Ascending aorta (tissue), 2 donors: ENCODE data around the gene RFTN1. TPM values are rescaled to one million over a fixed set of nuclear protein-coding genes. Genes with fewer than 3 reads are reported as not detected.
A peak's percentile ranks its signal among the peaks of the same experiment; 100 is the strongest.

Experiments
- DNase-seq, 2 donors: peaks; one replicate each; pipeline ENCODE4 v3.0.0-alpha.2; 2019; ENCODE audit warnings: low spot score in 2 of 2
- H3K27ac ChIP-seq, 2 donors: fragments of 200-600 bp; sonication (generic); one replicate each; pipeline ENCODE4 v1.5.1; 2016 to 2017; ENCODE audit warnings: mild to moderate bottlenecking in 1 of 2
- H3K27me3 ChIP-seq: fragments of 200-600 bp; sonication (generic); one replicate; pipeline ENCODE4 v1.5.1; 2017
- H3K36me3 ChIP-seq, 2 donors: fragments of 200-600 bp; sonication (generic); one replicate each; pipeline ENCODE4 v1.5.1; 2016
- H3K4me1 ChIP-seq, 2 donors: fragments of 200-600 bp; sonication (generic); one replicate each; pipeline ENCODE4 v1.5.1; 2016 to 2017; ENCODE audit warnings: mild to moderate bottlenecking in 1 of 2
- H3K4me3 ChIP-seq, 2 donors: fragments of 200-600 bp; sonication (generic); one replicate each; pipeline ENCODE4 v1.5.1; 2016 to 2017; ENCODE audit warnings: mild to moderate bottlenecking in 1 of 2
- H3K9me3 ChIP-seq, 2 donors: fragments of 200-600 bp; sonication (generic); one replicate each; pipeline ENCODE4 v1.5.1; 2016
- CTCF ChIP-seq, 3 experiments: fragments of 200-600 bp in 2 of 3; fragments of 450-650 bp in 1 of 3; sonication (generic) in 2 of 3; IDR thresholded peaks; one replicate each; pipeline ENCODE4 v1.5.1; 2016 to 2019; ENCODE audit warnings: antibody characterized with exemption in 3 of 3, mild to moderate bottlenecking in 1 of 3, moderate library complexity in 1 of 3
- intact Hi-C: fragments of 100-400 bp; cut with DNase I; formaldehyde crosslinking; loops from one replicate; pipeline ENCODE4 v1.15.1; 2023
- total RNA-seq: library from RNA; depleted of rRNA; stranded (reverse); fragments of >200 nt; gene quantifications from one replicate; pipeline ENCODE4 v1.1.0, GENCODE V29; 2016

RFTN1 gene
- total RNA-seq, 1 donor from 2014 or later, result 72.6 TPM

- Histone ChIP-seq H3K36me3 (peaks cover 5 to 9% of the 10 kb centered on the region in 2 donors), H3K27me3 (no peaks in the 10 kb centered on the region), H3K4me1 (peaks cover 0 to 9% of the 10 kb centered on the region in 2 donors), H3K4me3 (no peak overlapping the region), H3K9me3 (peaks cover 0 to 8% of the 10 kb centered on the region in 2 donors), H3K27ac (peak overlapping the region in 1 of 2 donors; percentile 53)
- TF ChIP-seq CTCF (IDR thresholded peaks at IDR 0.05), result no peak
- DNase-seq, result no peak
- intact Hi-C loops, result no loop called here
Measured at GRCh38 chr3:16474216-16474615, 39.3 kb downstream of the RFTN1 start.

- Histone ChIP-seq H3K27me3 (no peaks in the 10 kb centered on the region), H3K4me1 (peaks cover 6 to 21% of the 10 kb centered on the region in 2 donors), H3K27ac (peak overlapping the region; percentile 31 to 53), H3K36me3 (peaks cover 5 to 9% of the 10 kb centered on the region in 2 donors), H3K9me3 (peaks cover 0 to 8% of the 10 kb centered on the region in 2 donors), H3K4me3 (no peak overlapping the region)
- intact Hi-C loops, result no loop called here
- TF ChIP-seq CTCF (IDR thresholded peaks at IDR 0.05), result no peak
- DNase-seq, result no peak
Measured at GRCh38 chr3:16472593-16472992, 40.9 kb downstream of the RFTN1 start.

- Histone ChIP-seq H3K27me3 (no peaks in the 10 kb centered on the region), H3K9me3 (peaks cover 0 to 8% of the 10 kb centered on the region in 2 donors), H3K27ac (peak overlapping the region; percentile 31 to 53), H3K4me1 (peaks cover 6 to 24% of the 10 kb centered on the region in 2 donors), H3K4me3 (no peak overlapping the region), H3K36me3 (peaks cover 5 to 9% of the 10 kb centered on the region in 2 donors)
- no peak for DNase-seq
- intact Hi-C loops, result no loop called here
- TF ChIP-seq CTCF (IDR thresholded peaks at IDR 0.05), result no peak
Measured at GRCh38 chr3:16471897-16472296, 41.6 kb downstream of the RFTN1 start.

- Histone ChIP-seq H3K4me1 (peaks cover 6 to 32% of the 10 kb centered on the region in 2 donors), H3K27ac (peak overlapping the region in 1 of 2 donors; percentile 85), H3K27me3 (no peaks in the 10 kb centered on the region), H3K9me3 (peaks cover 0 to 8% of the 10 kb centered on the region in 2 donors), H3K4me3 (no peak overlapping the region), H3K36me3 (peaks cover 5 to 9% of the 10 kb centered on the region in 2 donors)
- TF ChIP-seq CTCF (IDR thresholded peaks at IDR 0.05), result no peak
- no peak for DNase-seq
- intact Hi-C loops, result no loop called here
Measured at GRCh38 chr3:16470590-16470989, 42.9 kb downstream of the RFTN1 start.

- Histone ChIP-seq H3K36me3 (peaks cover 5 to 9% of the 10 kb centered on the region in 2 donors), H3K4me1 (peaks cover 12 to 48% of the 10 kb centered on the region in 2 donors), H3K9me3 (peaks cover 0 to 8% of the 10 kb centered on the region in 2 donors), H3K27me3 (no peaks in the 10 kb centered on the region), H3K4me3 (peak overlapping the region in 1 of 2 donors; percentile 44), H3K27ac (peak overlapping the region; percentile 85 to 86)
- intact Hi-C loops, result loop anchor here (5.0 kb wide), 1 partner anchor 44 kb away; the partner anchor contains the start of gene RFTN1
- TF ChIP-seq CTCF (IDR thresholded peaks at IDR 0.05), result no peak
- DNase-seq, result no peak
Measured at GRCh38 chr3:16468336-16469098, 45.0 kb downstream of the RFTN1 start.
